Measurements from ENCODE around the gene FAM13A.

DNA sequence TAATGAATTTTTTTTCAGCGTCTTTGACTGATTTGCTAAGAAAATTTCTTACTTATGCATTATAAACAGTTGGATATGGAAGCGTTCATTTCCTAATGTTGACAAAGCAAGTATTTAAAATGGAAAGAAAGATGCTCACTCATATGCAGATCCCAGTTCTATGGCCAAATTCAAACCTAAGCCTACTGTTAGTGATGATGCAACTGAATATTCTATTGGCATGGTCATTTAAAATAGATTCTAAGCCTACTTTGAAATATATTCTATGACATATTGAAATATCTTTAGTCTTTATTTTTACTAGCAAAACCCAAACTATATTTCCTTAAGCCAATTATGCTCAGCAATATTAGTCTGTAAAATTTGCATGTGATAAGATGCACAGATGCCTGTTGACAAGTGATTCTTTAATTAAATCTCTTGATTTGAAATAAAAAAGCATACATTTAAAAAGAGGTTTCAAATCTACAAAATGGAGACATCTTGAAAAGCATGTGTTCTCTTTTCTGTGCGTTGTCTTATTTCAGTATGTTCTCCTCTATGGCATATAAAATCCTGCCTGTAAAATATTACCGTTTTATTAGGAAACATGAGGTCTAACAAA, 262.8 kb downstream of the FAM13A start:
- no peak for TF ChIP-seq ELF4 (IDR thresholded peaks at IDR 0.05)
- TF ChIP-seq ARNT (IDR thresholded peaks at IDR 0.05), result no peak
- TF ChIP-seq FOXM1 (IDR thresholded peaks at IDR 0.05; ENCODE audit: borderline replicate concordance), result no peak
- TF ChIP-seq BHLHE40 (IDR thresholded peaks at IDR 0.05; ENCODE audit: borderline replicate concordance), result no peak

All from HEK293T (cell line).